Jurkat, Clone E6-1 (cell line): ENCODE measurements around the gene NDUFS2.

Experiments used
- DNase-seq: peaks from one replicate; pipeline ENCODE4 v3.0.0-alpha.2; 2011; ENCODE audit warnings: low read depth, low spot score
- H3K4me3 ChIP-seq: 2 replicates; pipeline ENCODE4 v1.5.1; 2011; ENCODE audit warnings: mild to moderate bottlenecking, low read length, control low read depth, moderate library complexity

The NDUFS2 gene

GRCh38 chr1:161191971-161192370 is 10.2 kb upstream of the NDUFS2 start:
- no peak for DNase-seq
- no peak overlapping the region for H3K4me3 ChIP-seq

- no peak overlapping the region for H3K4me3 ChIP-seq
Observed at GRCh38 chr1:161192476-161193465, 9.4 kb upstream of the NDUFS2 start.

GRCh38 chr1:161193561-161194235 is 8.5 kb upstream of the NDUFS2 start:
- DNase-seq: no peak
- H3K4me3 ChIP-seq: no peak overlapping the region

More at GRCh38 chr1:161192476-161193465, 9.4 kb upstream of the NDUFS2 start:
- peak; percentile 67 for DNase-seq

GRCh38 chr1:161195171-161195570 is 7.0 kb upstream of the NDUFS2 start:
- H3K4me3 ChIP-seq: no peak overlapping the region
- DNase-seq: no peak

- H3K4me3 ChIP-seq: no peak overlapping the region
- DNase-seq: no peak
Observed at GRCh38 chr1:161196111-161196510, 6.1 kb upstream of the NDUFS2 start.

- no peak for DNase-seq
- no peak overlapping the region for H3K4me3 ChIP-seq
Observed at GRCh38 chr1:161196521-161197451, 5.4 kb upstream of the NDUFS2 start.

- H3K4me3 ChIP-seq: no peak overlapping the region
- no peak for DNase-seq
Observed at GRCh38 chr1:161197560-161198193, 4.5 kb upstream of the NDUFS2 start.

- no peak overlapping the region for H3K4me3 ChIP-seq
- DNase-seq: no peak
Observed at GRCh38 chr1:161198194-161198896, 3.8 kb upstream of the NDUFS2 start.

- no peak within 1 kb of the TSS for H3K4me3 ChIP-seq
- DNase-seq: no peak
Observed at GRCh38 chr1:161198897-161199431, 3.2 kb upstream of the NDUFS2 start, which contains the start of gene ADAMTS4. TSS of gene ADAMTS4 (minus strand) at chr1:161199054. CDS start at chr1:161198627, 427 bp downstream.

- H3K4me3 ChIP-seq: no peak overlapping the region
- no peak for DNase-seq
Observed at GRCh38 chr1:161199506-161200139, 2.5 kb upstream of the NDUFS2 start.

- no peak overlapping the region for H3K4me3 ChIP-seq
- no peak for DNase-seq
Observed at GRCh38 chr1:161200421-161200991, 1.7 kb upstream of the NDUFS2 start.

GRCh38 chr1:161200992-161201835 is 953 bp upstream of the NDUFS2 start:
- peak overlapping the region; percentile 97; the same call in 1 of the 2 replicates for H3K4me3 ChIP-seq
- no peak for DNase-seq

- H3K4me3 ChIP-seq: no peak overlapping the region
- no peak for DNase-seq
Observed at GRCh38 chr1:161206411-161207140, 4.4 kb downstream of the NDUFS2 start.

- DNase-seq: no peak
- H3K4me3 ChIP-seq: no peak overlapping the region
Observed at GRCh38 chr1:161207173-161207572, 5.0 kb downstream of the NDUFS2 start.

- peak; percentile 37 for DNase-seq
- no peak overlapping the region for H3K4me3 ChIP-seq
Observed at GRCh38 chr1:161209790-161210409, 7.7 kb downstream of the NDUFS2 start.
